CD4-positive, alpha-beta T cell treated with Interleukin-6 at 100 ng/mL for 8 hours (primary cell): ENCODE measurements around the gene RNF5.
A peak's percentile ranks its signal among the peaks of the same experiment; 100 is the strongest.
"Not testable (repeated sequence)": the region's sequence is repeated elsewhere in the genome, so short reads cannot be mapped to it uniquely, and the experiment has no call there.

Source experiments
- DNase-seq: peaks from one replicate; pipeline ENCODE4 v3.0.0-alpha.2; 2020; ENCODE audit warnings: mixed read lengths, low spot score

RNF5 gene

DNA sequence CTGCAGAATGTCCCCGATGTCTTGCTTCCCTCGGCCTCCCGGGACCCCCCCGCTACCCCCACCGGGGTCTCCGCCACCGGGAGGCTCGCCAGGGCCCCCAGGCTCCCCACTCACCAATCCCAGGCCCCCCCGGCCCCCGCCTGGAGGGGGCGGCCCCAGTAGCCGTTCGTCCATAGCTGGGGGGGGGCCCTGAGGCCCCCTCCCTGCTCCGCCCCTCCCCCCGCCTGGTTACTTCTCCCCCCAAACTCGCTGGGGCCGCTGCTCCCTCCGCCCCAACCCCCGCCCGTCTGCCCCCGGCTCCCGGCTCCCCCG is 11.5 kb downstream of the RNF5 start:
- no peak for DNase-seq

DNA sequence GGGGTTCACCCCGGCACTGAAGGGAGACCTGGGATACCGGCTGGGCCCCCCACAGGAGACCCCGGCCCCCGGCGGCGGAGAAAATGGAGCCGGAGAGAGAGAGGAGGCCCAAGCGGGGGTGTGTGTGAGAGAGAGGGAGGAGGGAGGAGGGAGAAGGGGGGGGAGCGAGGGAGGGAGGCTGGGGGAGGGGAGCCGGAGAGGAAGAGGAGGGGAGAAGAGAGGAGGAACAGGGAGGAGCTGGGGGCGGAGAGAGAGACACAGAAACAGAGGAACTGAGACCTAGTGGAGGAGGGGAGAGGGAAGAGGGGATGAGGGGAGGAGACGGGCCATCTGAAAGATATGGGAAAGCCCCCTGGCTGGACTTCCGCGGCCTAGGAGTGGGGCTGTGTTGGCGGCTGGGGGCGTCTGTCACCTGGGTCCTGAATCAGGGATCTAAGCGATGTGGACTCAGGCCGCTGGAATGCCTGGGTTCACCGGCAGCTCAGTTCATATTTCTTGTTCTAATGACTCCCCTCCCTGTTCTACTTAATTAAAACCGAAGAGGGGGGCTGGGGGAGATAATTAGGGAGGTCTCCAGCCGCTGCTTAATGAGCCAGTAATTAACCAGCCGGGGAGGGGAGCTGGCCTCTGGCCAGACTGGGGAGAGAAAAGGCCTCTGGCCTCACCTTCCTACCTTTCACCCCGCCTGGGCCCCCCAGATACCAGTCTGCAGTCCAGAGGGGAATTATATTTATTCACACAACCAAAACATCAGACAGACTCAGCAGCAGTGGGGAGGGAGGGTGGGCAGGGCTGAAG is 12.0 kb downstream of the RNF5 start, which contains the start of gene PBX2:
Gene PBX2 (minus strand): TSS at position 149 of the 798 bp plus-strand sequence. CDS start 287 bp downstream, outside the sequence.
- peak; percentile 94 for DNase-seq

DNA sequence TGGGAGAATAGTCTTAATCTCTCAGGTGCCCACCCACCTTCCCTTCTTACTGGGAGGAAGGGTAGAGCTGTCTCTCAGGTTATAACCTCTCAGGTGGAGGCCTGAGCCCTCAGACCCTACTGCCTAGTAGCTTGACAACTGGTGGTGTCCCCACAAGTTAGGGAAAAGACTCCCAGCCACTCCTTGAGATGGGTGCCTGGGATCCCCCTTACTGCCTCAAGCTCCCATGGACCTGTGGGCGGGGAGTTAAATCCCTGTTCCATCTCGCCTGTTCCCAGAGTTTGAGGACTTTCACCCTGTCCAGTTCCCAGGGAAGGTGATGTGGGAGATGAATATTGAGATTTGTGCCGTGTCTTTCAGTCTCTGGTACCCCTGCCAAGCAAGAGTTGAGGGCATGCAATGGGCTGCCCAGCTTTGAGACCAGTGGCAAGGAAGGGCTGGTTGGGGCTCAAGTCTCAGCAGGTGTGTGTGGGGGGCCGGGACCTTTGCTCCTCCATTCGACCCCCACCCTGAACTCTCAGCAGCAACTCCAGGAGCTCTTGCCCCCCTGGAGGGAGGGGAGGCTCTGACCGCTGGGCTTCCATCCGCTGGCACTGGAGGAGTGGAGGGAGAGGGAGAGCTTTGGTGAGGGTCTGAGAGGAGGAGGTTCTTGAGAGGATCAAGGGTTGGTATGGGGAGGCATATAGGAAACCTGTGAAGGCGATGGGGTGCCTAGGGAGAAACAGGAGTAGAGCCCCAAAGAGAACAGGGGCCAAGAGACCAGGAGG is 12.9 kb downstream of the RNF5 start:
- no peak for DNase-seq

DNA sequence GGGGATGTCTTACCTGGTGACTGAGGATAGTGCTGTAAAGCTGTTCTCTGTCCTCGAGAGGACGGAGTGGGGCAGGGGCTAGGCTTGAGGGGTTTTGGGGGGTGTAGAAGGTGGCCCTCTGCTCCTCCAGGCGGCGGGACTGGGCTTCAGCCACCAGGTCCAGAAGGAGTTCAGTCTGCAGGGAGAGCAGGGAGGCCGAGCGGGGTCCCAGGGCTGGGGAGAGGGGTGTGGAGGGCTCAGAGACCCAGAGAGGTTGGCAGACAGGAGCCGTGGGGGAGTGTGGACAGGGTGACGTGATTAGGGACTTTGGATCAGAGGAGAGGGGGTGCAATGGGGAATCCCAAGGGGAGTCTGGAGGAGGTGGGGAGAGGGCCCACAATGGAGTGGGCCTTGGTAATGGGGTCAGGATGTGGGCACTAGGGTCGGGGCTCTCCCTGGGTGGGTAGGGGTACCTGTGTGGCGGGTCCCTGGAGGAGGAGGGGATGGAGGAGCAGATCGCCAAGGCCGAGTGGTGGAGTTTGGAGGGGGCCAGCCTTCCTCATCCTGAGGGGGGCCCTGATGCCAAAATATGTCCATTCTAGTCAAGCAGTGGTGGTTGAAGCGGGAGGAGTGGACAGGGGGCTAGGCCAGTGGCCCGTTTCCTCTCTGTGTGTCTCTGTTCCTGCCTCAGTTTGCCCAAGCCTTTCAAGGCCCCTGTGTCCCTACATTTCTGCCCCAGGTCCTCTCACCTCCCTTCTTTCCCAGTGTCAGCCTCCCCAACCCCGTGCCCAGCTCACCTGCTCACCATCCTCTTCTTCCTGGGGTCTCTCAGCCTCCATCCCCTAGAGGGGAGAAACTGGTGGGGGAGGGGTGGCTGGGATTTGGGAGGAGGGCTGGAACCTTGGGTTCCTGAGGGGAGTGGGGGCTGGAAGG is 13.7 kb downstream of the RNF5 start:
- DNase-seq: no peak

DNA sequence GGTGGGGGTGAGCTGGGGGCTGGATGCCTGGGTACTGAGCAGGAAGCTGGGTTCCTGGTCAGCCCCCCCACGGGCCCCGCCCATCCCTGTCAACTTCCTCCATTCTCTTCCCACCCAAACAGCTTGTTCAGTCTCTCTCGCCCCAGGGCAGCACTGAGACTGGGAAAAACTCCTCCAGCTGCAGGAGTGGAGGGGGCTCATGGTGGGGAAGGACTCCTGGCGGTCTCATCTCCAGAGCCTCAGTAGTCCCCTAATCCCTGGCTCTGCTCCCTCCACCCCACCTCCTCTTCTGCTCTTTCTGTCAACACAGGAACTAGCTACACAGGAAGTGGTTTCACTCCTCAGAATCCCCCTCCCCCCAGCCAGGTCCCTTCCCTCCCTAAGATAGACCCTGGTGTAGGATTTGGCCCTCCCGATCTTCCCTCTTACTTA is 14.4 kb downstream of the RNF5 start, which contains the start of gene GPSM3:
Gene GPSM3 (minus strand): TSS at position 36 of the 432 bp plus-strand sequence. CDS start 130 bp downstream, outside the sequence.
- DNase-seq: peak; percentile 66

DNA sequence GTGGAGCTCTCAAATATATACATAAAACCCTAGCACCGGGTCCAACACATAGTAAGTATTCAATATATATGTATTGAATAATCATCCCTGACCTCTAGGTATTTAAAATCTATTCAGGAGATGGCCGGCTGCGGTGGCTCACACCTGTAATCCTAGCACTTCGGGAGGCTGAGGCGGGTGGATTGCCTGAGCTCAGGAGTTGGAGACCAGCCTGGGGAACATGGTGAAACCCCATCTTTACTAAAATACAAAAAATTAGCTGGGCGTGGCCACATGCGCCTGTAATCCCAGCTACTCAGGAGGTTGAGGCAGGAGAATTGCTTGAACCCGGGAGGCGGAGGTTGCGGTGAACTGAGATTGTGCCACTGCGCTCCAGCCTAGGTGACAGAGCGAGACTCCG is 14.9 kb downstream of the RNF5 start:
- DNase-seq: not testable (repeated sequence)

DNA sequence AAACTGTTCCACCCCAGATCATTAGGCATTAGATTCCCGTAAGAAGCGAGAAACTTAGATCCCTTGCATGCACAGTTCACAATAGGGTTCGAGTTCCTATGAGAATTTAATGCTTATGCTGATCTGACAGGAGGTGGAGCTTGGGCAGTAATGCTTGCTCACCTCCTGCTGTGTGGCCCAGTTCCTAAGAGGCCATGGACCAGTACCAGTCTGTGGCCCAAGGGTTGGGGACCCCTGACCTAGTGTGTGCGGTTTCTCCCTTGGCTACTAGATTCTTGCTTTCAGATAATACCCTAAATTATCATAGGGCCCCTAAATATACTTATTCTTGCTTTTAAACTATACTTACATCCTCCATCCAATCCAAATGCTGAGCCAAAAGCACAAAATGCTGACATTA is 16.2 kb downstream of the RNF5 start:
- no peak for DNase-seq

DNA sequence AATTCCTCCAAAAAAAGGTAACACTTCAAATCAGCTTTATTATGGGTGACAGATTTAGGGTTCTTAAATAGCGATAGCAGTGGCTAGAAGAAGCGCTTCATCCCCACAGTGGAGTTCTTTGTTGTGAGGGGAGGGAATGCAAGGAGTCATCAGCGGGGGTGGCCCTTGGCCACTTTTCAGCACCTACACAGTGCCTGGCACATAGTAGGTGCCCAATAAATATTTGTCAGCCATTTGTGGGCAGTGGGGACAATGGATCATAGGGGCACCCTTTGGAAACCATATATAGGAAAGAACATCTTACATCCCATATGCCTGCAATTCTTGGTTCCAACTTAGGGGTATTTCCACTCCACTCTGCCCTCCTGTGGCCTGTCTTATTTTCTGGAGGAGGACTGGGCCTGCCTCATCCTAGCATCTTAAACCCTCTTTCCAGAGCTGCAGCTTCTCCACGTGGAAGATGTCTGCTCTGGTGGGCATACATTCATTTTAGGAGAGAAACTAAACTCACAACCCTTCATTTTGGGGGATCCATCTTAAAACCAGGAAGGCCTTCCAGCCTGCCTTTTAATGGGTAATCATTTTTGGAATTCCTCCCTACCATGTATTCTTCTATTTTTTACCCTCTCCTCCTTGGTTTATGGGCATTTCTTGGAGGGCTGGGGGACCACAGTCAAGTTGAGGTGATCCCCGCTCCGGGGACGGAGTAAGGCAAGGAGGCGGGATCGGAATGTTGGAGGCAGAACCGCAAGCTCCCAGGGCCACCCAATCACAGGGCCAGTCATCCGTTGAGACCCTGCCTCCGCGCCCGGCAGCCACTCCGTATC is 16.8 kb downstream of the RNF5 start:
- no peak for DNase-seq

DNA sequence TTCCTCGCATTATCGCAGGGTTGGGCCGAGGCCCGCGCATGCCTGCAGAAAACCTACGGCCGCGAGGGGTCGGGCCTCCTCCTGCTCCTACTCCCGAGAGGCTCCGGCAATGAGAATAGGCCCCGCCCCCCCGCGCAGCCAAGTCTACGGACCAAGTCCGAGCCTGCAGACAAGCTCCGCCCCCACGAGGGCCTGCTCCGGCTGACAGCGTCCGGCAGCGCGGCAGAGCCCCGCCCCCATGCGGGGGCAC is 17.4 kb downstream of the RNF5 start:
- peak; percentile 100 for DNase-seq

DNA sequence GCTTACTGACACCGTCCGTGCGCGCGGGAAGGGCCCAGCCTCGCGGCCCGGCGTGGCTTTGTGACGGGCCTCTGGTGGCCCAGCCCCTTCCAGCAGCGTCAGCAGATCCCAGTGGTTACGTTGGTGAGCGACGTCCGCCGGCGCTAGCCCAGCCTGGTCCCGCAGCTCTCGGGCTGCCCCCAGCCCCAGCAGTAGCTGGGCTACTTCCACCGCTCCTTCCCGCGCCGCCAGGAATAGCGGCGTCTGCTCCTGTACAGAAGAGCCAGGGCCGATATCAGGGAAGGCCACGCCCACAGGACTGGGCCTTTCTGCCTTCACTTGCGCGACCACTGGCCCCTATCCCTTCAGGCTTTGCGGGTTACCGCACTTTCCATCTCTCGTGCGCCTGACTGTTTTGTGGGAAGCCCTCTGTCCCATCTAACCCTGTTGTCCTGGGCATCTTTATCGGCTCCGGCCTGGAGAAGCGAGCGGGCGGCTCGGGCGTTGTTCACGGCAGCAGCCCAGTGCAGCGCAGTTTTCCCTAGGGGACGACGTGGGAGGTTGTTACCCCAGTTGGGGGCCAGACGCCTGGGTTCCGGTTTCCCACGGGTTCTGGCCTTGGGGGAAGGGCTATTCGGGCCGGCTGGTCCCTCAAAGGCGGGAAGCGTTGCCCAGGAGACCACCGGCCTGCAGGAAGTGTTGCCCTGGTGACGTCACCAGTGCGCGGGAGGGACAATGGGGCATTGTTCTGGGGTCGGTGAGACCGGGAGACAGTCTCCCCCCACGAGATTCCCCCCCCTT is 17.9 kb downstream of the RNF5 start:
- peak; percentile 46 for DNase-seq

DNA sequence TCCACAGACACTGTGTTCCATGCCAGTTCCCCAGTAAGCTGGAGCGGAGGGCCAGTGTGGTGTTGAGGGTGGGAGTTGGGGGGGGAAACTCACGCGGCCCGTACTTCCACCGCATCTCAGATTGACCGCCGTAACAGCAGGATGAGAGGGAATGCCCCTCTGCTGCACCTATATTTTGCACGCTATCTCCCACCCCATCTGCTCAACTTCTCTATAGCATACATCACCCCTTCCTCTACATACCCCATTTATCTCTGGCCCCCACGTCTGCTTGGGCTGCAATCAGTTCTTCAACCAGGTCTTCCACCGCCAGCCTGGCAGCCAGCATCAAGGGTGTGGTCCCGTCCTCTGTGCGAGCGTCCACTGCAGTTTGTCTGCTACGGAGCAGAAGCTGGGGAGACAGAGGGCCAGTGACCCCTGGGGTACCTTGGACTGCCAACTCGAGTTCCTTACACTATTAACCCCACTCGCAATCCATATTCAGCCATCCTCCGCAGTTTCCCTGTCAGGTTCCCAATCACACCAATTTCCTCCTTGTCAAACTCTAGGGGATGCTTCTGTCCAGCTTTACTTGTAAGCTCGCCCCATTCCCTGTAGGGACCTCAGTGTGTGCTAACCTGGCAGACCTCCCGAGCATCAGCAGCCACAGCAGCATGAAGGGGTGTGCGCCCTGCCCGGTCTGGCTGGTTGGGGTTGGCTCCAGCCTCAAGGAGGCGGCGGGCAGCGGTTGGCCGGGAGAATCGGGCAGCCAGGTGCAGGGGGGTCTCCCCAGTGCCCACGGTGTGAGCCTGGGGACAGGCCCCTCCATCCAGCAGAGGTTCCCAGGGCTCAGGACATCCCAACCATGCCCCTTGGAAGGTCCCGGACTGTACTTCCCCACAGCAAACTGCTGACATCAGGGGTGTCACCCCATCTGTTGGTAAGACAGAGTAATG is 18.7 kb downstream of the RNF5 start:
- no peak for DNase-seq

DNA sequence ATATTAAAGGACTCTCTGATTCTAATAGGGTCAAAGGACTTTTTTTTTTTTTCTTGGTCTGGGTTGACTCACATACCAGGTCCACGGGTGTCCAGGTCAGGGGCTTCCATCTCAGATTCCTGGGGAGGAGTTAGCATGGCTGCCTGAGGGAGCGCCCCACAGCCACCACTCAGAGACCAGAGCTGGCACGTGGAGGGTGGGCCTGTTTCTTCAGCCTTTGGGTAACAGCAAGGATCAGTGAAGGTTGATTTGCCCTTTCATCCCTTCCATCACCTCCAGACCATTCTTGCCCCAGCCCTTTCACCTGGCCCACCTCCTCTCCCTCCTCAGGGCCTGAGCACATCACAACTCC is 20.1 kb downstream of the RNF5 start:
- DNase-seq: no peak

DNA sequence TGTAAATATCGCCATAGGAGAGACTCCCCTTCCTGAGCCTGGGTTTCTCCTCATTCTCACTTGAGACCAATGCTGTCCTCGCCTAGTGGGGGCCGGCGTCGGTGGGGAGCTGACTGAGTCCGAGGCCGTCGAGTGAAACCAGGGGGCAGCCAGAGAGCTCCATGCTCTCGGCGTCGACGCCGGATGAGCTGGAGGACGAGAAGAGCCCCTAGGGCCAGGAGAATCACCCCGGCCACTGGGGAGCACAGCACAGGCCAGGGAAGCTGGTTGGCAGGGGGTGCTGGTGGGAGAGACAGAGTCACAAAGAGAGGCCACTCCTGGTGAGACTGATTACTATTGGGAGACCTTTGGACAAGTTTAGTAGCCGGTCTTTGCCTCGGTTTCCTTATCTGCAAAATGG is 20.7 kb downstream of the RNF5 start:
- DNase-seq: no peak

DNA sequence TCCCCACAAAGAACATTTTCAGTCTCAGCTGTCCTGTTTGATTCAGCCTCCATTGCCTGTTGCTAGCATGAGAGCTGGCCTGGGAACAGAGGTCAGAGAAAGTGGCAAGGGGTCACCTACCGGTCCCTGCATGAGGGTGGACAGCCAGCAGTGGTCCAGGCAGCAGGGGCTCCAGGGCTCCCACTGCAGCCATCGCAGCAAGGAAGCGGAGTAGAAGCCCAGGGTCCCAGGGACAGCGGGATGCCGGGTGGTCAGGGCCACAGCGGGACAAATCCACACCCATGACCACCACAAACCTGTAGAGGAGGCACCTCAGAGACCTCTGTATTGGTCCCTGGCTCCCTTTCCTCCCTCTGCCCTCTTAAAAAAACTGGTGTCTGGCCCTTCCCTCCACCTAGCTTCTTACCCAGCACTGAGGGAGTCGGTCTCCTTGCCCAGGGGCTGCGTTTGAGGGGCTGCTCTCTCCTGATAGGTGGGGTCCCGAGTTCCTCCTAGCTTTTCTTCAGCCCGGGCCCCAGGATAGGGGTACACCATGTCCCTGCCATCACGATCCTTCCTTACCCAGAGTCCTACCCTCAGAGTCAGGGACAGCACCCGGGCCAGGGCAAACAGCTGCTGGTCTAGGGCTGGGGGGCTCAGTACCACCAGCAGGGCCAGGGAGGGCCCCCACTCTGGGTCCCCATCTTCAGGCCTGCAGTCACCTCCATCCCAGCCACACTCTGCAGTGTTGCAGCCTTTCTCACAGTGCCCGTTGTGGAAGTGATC is 22.7 kb downstream of the RNF5 start:
- no peak for DNase-seq

DNA sequence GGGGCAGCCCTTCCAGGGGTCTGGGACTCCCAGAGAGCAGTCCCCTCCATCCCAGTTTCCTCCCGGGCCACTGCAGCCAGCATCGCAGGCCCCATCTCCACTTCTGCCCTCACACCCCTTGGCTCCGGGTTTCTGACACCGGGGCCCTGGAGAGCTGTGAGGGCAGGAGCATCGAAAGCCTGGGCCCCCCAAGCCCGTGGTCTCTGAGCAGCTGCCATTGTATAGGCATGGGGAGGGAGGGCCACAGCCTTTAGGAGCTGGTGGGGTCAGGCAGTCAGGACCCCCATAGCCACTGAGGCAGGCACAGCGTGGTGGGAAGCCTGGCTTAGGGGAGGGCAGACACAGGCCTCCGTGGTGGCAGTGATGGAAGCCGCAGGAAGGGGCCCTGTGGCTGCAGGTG is 24.0 kb downstream of the RNF5 start:
- no peak for DNase-seq

DNA sequence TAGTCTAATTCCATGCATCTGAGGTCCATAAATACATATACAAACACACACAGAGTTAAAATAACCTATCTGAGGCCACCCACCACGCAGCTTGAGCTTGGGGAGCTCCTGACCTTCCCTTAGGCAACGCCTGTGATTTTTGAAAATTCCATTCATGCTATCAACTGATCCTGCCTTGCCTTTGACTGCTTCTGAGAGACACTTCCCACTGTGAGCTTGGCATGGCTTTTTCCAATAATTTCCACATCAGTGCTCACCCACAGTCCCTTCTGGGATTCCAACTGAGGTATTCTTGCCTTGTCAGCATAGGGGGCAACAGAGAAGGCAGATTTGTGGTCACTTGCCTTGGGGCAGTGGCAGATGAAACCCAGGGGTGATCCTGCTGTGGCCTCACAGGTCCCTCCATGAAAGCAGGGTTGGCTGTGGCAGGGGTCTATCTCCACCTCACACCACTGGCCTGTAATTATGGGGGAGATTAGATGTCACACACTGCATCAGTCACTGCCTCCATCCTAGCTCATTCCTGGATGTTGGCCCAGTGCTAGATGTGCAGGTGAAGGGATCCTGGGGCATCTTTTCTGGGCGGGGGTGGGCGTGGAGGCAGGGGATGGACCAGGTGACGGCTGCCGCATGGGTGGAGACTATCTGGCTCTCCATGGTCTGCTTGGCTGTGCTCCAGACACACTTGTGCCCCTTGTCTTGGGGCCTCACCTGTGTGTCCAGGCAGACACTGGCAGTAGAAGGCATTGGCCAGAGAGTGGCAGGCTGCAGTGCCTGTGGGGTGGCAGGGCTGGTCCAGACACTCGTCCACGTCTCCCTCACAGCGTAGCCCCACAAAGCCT is 25.4 kb downstream of the RNF5 start:
- DNase-seq: no peak

DNA sequence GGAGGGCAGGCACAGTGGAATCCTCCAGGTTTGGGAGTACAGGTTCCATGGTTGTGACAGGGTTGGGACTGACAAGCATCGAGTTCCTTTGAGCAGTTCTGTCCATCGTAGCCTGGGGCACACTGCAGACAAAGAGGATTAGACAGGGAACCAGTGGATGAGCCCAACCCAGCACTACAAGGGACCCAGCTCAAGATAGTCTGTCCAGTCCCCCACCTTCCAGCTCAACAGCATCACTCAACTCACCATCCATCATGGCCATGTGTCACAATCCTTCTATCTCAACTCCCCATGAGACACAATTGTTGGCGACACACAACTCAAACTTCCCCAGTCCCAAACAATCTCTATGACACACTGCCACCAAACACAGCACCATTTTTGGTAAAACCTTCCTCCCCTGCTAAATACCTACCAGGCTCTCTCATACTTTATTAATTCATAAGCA is 26.1 kb downstream of the RNF5 start:
- no peak for DNase-seq

DNA sequence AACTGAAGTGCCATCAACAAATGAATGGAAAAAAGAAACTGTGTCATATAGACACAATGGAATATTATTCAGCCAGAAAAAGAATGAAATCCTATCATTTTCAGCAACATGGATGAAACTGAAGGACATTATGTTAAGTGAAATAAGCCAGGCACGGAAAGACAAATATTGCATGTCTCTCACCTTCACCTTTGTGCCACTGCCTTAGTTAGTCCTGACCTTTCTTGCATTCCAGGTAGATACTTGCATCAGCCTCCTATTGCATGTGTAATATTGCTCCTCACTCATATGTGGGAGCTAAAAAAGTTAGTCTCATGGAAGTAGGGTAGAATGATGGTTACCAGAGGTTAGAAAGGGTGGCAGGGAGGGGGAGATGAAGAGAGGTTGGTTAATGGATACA is 30.8 kb downstream of the RNF5 start:
- DNase-seq: no peak
